PC-3 (cell line): ENCODE results near the gene WDR6. TPM values are rescaled to one million over a fixed set of nuclear protein-coding genes. Genes with fewer than 3 reads are reported as not detected.

Source experiments
- ATAC-seq: fragments of 200-7000 bp; cut with Tn5 transposase; 2 replicates; pipeline ENCODE4 v1.9.1; 2020; ENCODE audit warnings: mild to moderate bottlenecking, moderate library complexity
- BruUV-seq: library from RNA; stranded (reverse); fragments of 400-500 nt; replicated peaks from 2 replicates; lab custom pipeline; 2021; lab: Mats Ljungman, UMichigan
- CTCF ChIA-PET: fragments of 300-600 bp; sonication (Branson Sonifier 250); formaldehyde crosslinking; loops from one replicate; lab custom pipeline; 2022; ENCODE audit warnings: antibody characterized with exemption; lab: Charles Lee
- POLR2A ChIA-PET: fragments of 300-600 bp; sonication (Branson Sonifier 250); formaldehyde crosslinking; loops from one replicate; lab custom pipeline; 2022; ENCODE audit warnings: antibody characterized with exemption; ENCODE audit not compliant: unreplicated experiment; lab: Charles Lee
- DNase-seq: peaks from one replicate; pipeline ENCODE4 v3.0.0-alpha.2; 2015
- H2AFZ ChIP-seq: fragments of 300-600 bp; sonication (generic); 2 replicates; pipeline ENCODE4 v1.6.0; 2016; ENCODE audit warnings: antibody characterized with exemption, low read length
- H3F3A ChIP-seq: fragments of 300-600 bp; sonication (generic); one replicate; pipeline ENCODE4 v1.6.0; 2017; ENCODE audit warnings: antibody characterized with exemption, low read length, control low read depth, mild to moderate bottlenecking; ENCODE audit not compliant: unreplicated experiment
- H3K27ac ChIP-seq: fragments of 300-600 bp; sonication (generic); 2 replicates; pipeline ENCODE4 v1.5.1; 2016; ENCODE audit warnings: mild to moderate bottlenecking, low read length
- H3K27me3 ChIP-seq: fragments of 300-600 bp; sonication (generic); 2 replicates; pipeline ENCODE4 v1.6.1; 2016; ENCODE audit warnings: low read length, mixed read lengths
- H3K36me3 ChIP-seq: fragments of 300-600 bp; sonication (generic); 2 replicates; pipeline ENCODE4 v1.6.1; 2016; ENCODE audit warnings: low read depth, mixed run types, low read length, mixed read lengths
- H3K4me1 ChIP-seq: fragments of 300-600 bp; sonication (generic); 2 replicates; pipeline ENCODE4 v1.5.1; 2016; ENCODE audit warnings: low read length; ENCODE audit not compliant: insufficient read depth
- H3K4me2 ChIP-seq: fragments of 300-600 bp; sonication (generic); 2 replicates; pipeline ENCODE4 v1.6.0; 2016; ENCODE audit warnings: low read length
- H3K4me3 ChIP-seq: fragments of 300-600 bp; sonication (generic); 2 replicates; pipeline ENCODE4 v1.5.1; 2016; ENCODE audit warnings: mild to moderate bottlenecking, low read length, mixed read lengths
- H3K79me2 ChIP-seq: fragments of 300-600 bp; sonication (generic); 2 replicates; pipeline ENCODE4 v1.6.1; 2017; ENCODE audit warnings: low read length, mixed read lengths
- H3K9ac ChIP-seq: fragments of 300-600 bp; sonication (generic); 2 replicates; pipeline ENCODE4 v1.6.0; 2016; ENCODE audit warnings: mild to moderate bottlenecking, low read length
- H3K9me2 ChIP-seq: fragments of 300-600 bp; sonication (generic); replicated peaks from 2 replicates; pipeline ENCODE4 v1.6.1; 2016; ENCODE audit warnings: mixed run types, low read length, mixed read lengths
- H3K9me3 ChIP-seq: fragments of 300-600 bp; sonication (generic); 2 replicates; pipeline ENCODE4 v1.6.1; 2016; ENCODE audit warnings: low read length, mixed read lengths
- H4K20me1 ChIP-seq: fragments of 300-600 bp; sonication (generic); 2 replicates; pipeline ENCODE4 v1.6.1; 2016; ENCODE audit warnings: low read length, mixed read lengths
- EZH2 ChIP-seq: fragments of 300-600 bp; sonication (generic); IDR thresholded peaks from one replicate; pipeline ENCODE4 v1.6.1; 2017; ENCODE audit warnings: antibody characterized with exemption, mild to moderate bottlenecking, low read length; ENCODE audit not compliant: unreplicated experiment
- EZH2phosphoT487 ChIP-seq: fragments of 300-600 bp; sonication (generic); IDR thresholded peaks from 2 replicates; pipeline ENCODE4 v1.6.1; 2018; ENCODE audit warnings: mild to moderate bottlenecking, antibody characterized with exemption, low read length, borderline replicate concordance
- intact Hi-C: fragments of 100-400 bp; cut with micrococcal nuclease; formaldehyde crosslinking; loops from 2 replicates; pipeline ENCODE4 v1.9.0; 2023
- total RNA-seq: library from RNA; depleted of rRNA; stranded (reverse); fragments of >200 nt; gene quantifications from 2 replicates; pipeline ENCODE4 v1.2.3, GENCODE V29; 2014
- TF ChIP-seq, protein P1 (sequence below): fragments of 300-600 bp; sonication (generic); conservative IDR thresholded peaks from 2 replicates; pipeline ENCODE4 v1.5.1; 2017; ENCODE audit warnings: antibody characterized with exemption, low read depth, mild to moderate bottlenecking, low read length

WDR6 gene
- total RNA-seq, 1 experiment from 2014 or later: 92.7 TPM

DNA sequence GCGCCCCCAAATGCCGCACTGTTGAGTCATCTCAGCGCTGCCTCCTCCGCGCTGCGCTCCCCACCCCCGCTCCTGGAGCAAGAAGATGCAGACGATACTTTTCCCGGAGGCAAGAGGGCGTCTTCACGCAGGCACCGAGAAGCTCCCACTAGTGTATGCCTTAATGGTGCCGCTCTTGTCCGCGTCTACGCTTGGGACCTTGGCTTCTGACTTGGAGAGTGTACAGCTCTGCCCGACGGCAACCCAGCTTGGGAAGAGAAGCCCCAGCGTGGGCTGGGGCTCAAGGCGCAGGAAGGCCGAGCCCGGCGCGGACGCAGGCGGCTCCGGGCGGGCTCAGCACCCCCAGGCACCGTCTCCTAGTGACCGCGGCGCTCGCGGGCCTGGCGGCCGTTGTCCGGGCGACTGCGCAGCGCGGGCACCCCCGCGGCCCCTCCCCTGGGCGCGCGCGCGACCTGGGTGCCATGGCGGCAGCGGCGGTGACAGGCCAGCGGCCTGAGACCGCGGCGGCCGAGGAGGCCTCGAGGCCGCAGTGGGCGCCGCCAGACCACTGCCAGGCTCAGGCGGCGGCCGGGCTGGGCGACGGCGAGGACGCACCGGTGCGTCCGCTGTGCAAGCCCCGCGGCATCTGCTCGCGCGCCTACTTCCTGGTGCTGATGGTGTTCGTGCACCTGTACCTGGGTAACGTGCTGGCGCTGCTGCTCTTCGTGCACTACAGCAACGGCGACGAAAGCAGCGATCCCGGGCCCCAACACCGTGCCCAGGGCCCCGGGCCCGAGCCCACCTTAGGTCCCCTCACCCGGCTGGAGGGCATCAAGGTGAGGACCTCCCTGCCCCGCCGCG, 17.2 kb upstream of the WDR6 start, which contains the start of gene P4HTM:
TSS of gene P4HTM (plus strand) at position 446 of the 840 bp plus-strand sequence. CDS start at position 462, 16 bp downstream.
- CTCF ChIA-PET: interaction anchor here (0.5 to 1.6 kb wide), 7 partner anchors 17 to 795 kb away, joined by 3 to 9 read pairs (median 4); partner anchors contain the start of gene WDR6
- Histone ChIP-seq H3F3A (no peaks in the 10 kb centered on the region), H3K4me2 (peak within 1 kb of the TSS; percentile 94), H4K20me1 (no peaks in the 10 kb centered on the region), H3K27me3 (no peaks in the 10 kb centered on the region), H3K4me1 (peaks cover 22% of the 10 kb centered on the region), H3K9ac (peak within 1 kb of the TSS; percentile 78), H3K9me2 (no peaks in the 10 kb centered on the region), H3K9me3 (no peaks in the 10 kb centered on the region), H2AFZ (peak within 1 kb of the TSS; percentile 94), H3K36me3 (peaks cover 5% of the 10 kb centered on the region; the same call in 1 of the 2 replicates), H3K79me2 (peaks cover 44% of the 10 kb centered on the region), H3K4me3 (peak within 1 kb of the TSS; percentile 90), H3K27ac (peak within 1 kb of the TSS; percentile 49)
- POLR2A ChIA-PET: interaction anchor here (0.6 to 1.4 kb wide), 4 partner anchors 17 to 566 kb away, joined by 3 to 10 read pairs (median 6); partner anchors contain the start of genes NDUFAF3 and WDR6
- peak; percentile 73 for ATAC-seq
- DNase-seq: peak; percentile 88
- no peak for TF ChIP-seq EZH2
- TF ChIP-seq, protein P1, sequence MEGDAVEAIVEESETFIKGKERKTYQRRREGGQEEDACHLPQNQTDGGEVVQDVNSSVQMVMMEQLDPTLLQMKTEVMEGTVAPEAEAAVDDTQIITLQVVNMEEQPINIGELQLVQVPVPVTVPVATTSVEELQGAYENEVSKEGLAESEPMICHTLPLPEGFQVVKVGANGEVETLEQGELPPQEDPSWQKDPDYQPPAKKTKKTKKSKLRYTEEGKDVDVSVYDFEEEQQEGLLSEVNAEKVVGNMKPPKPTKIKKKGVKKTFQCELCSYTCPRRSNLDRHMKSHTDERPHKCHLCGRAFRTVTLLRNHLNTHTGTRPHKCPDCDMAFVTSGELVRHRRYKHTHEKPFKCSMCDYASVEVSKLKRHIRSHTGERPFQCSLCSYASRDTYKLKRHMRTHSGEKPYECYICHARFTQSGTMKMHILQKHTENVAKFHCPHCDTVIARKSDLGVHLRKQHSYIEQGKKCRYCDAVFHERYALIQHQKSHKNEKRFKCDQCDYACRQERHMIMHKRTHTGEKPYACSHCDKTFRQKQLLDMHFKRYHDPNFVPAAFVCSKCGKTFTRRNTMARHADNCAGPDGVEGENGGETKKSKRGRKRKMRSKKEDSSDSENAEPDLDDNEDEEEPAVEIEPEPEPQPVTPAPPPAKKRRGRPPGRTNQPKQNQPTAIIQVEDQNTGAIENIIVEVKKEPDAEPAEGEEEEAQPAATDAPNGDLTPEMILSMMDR: peak; percentile 51
- BruUV-seq: no TSS peak
- intact Hi-C loops: loop anchor here (2.0 kb wide), 1 partner anchor 25 kb away; no protein-coding TSS in a partner anchor

DNA sequence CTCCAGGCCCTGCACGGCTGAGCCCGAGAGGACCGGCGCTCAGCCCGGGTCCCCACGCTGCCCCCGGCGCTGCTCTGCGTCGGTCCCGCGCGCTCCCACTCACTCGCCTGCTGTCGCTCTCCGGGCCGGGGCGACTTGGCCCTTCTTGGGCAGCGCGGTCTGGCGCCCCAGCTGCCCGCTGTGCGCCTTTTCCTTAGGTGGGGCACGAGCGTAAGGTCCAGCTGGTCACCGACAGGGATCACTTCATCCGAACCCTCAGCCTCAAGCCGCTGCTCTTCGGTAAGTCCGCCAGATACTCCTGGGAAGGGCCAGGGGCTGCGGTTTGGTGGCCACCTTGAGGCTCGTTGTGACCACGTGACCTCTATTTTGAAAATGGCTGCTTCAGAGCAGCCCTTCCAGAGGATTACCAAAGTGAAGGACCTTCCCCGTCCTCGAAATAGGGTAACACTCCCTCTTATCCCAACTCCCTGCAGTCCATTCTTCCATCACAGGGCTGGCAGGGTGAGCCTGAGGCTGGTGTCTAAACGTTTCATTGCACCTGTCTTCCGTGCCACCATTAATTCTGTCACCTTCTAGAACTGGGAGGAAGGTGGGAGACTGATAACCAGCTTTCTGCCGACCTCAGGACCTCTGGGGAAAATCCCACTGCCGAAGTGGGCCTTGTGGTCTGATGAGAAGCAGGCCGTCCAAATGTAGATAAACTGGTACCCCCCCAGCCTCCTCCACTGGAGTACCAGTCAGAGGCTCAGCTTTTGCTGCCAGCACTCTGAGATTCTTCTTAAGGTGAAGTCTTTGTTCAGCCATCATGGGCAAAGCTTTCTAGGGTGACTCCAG, 16.3 kb upstream of the WDR6 start:
- Histone ChIP-seq H3K4me2 (peak overlapping the region; percentile 94), H3K9ac (peak overlapping the region; percentile 78), H3K9me3 (no peaks in the 10 kb centered on the region), H3K9me2 (no peaks in the 10 kb centered on the region), H3K36me3 (no peaks in the 10 kb centered on the region; the same call in 1 of the 2 replicates), H3K4me3 (peak overlapping the region; percentile 90), H3K27me3 (no peaks in the 10 kb centered on the region), H3K27ac (peak overlapping the region; percentile 28), H3K79me2 (peaks cover 48% of the 10 kb centered on the region), H3F3A (no peaks in the 10 kb centered on the region), H3K4me1 (peaks cover 22% of the 10 kb centered on the region), H2AFZ (peak overlapping the region; percentile 94), H4K20me1 (no peaks in the 10 kb centered on the region)
- BruUV-seq: TSS peak; percentile 37
- DNase-seq: peak; percentile 23
- intact Hi-C loops: loop anchor here (1.0 kb wide), 1 partner anchor 16 kb away; the partner anchor contains the start of gene WDR6
- POLR2A ChIA-PET: interaction anchor here (1.1 to 1.2 kb wide), 2 partner anchors 17 to 31 kb away, joined by 3 to 5 read pairs; partner anchors contain the start of genes NDUFAF3 and WDR6
- no peak for TF ChIP-seq EZH2
- TF ChIP-seq EZH2phosphoT487: no peak
- TF ChIP-seq, protein P1: no peak
- CTCF ChIA-PET: interaction anchor here (0.5 to 1.6 kb wide), 2 partner anchors 16 to 26 kb away, joined by 3 to 5 read pairs; partner anchors contain the start of gene WDR6
- peak; percentile 13 for ATAC-seq
